Lower leg skin (tissue), 3 donors: Measurements from ENCODE around the gene TC2N.

Source experiments
- POLR2A ChIP-seq, 2 donors: fragments of 450-650 bp; IDR thresholded peaks; one replicate each; pipeline ENCODE4 v1.6.1; 2016 to 2017; ENCODE audit warnings: antibody characterized with exemption in 2 of 2, mild to moderate bottlenecking in 1 of 2, moderate library complexity in 1 of 2
- TF ChIP-seq, protein P1 (sequence below), 3 donors: fragments of 450-650 bp; IDR thresholded peaks; one replicate each; pipeline ENCODE4 v1.5.1; 2016; ENCODE audit warnings: antibody characterized with exemption in 3 of 3, mild to moderate bottlenecking in 3 of 3, moderate library complexity in 2 of 3

GRCh38 chr14:91891101-91891500 is 23.8 kb upstream of the TC2N start:
- TF ChIP-seq, protein P1, sequence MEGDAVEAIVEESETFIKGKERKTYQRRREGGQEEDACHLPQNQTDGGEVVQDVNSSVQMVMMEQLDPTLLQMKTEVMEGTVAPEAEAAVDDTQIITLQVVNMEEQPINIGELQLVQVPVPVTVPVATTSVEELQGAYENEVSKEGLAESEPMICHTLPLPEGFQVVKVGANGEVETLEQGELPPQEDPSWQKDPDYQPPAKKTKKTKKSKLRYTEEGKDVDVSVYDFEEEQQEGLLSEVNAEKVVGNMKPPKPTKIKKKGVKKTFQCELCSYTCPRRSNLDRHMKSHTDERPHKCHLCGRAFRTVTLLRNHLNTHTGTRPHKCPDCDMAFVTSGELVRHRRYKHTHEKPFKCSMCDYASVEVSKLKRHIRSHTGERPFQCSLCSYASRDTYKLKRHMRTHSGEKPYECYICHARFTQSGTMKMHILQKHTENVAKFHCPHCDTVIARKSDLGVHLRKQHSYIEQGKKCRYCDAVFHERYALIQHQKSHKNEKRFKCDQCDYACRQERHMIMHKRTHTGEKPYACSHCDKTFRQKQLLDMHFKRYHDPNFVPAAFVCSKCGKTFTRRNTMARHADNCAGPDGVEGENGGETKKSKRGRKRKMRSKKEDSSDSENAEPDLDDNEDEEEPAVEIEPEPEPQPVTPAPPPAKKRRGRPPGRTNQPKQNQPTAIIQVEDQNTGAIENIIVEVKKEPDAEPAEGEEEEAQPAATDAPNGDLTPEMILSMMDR (IDR thresholded peaks at IDR 0.05) = no peak
- no peak for TF ChIP-seq POLR2A (IDR thresholded peaks at IDR 0.05)
